Right lung (tissue), 5 donors: ENCODE measurements around the gene SLC26A2. TPM values are rescaled to one million over a fixed set of nuclear protein-coding genes. Genes with fewer than 3 reads are reported as not detected.
"Not testable (repeated sequence)": the region's sequence is repeated elsewhere in the genome, so short reads cannot be mapped to it uniquely, and the experiment has no call there.

Source experiments
- DNase-seq, 2 donors: peaks; one replicate each; pipeline ENCODE4 v3.0.0-alpha.2; 2013
- polyA plus RNA-seq, 5 donors: library from polyadenylated mRNA; unstranded; fragments of 120-200 nt; gene quantifications; one replicate each; pipeline versions ENCODE4 v1.2.1 to v1.2.3, GENCODE V29; 2013; ENCODE audit warnings: inconsistent platforms in 1 of 5, low replicate concordance in 1 of 5; ENCODE audit not compliant: insufficient read length in 5 of 5, insufficient read depth in 1 of 5

Gene SLC26A2
- polyA plus RNA-seq, 5 donors: 13.4 to 26.0 (median 20.6) TPM

DNA sequence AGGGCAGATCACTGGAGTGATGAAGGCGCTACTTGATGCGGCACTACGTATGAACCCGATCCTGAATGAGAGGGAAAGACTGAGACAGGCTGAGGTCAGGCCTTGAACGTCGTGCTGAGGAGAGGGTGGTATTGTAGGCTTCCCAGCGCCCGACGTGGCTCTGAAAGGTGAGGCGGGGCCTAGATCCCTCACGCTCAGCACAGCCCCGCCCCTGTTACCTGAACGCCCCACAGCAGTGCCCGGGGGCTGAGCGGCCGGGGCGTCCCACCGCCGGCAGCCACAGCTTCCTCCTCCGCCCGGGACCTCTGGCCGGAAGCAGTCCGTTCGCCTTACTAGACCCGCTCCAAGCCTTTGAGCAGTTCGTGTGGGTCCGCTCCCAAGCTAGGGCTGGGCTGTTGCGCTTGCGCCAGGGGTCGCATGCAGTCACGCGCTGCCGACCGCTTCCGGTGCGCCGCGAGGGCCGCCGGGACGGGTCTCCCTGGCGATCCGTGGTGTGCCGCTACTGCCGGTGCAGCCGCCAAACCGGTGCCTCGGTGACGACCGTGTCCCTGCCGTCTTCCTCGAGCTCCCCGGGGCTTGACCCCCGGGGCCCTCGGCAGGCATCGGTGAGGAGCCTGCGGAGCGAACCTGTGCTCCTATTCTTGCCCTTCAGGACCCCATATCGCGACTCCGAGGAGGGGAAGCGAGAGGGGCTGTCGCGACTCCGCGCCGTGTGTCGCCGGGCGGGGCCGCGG is 39.9 kb downstream of the SLC26A2 start, which contains the start of the genes HMGXB3 and TIGD6:
Gene HMGXB3, plus strand, starts transcription at position 484 of the 734 bp plus-strand sequence. CDS start 4,114 bp downstream, outside the sequence.
Gene TIGD6, minus strand, starts transcription at position 399 of the 734 bp plus-strand sequence. CDS start 4,306 bp downstream, outside the sequence.
- peak; percentile 93 for DNase-seq

DNA sequence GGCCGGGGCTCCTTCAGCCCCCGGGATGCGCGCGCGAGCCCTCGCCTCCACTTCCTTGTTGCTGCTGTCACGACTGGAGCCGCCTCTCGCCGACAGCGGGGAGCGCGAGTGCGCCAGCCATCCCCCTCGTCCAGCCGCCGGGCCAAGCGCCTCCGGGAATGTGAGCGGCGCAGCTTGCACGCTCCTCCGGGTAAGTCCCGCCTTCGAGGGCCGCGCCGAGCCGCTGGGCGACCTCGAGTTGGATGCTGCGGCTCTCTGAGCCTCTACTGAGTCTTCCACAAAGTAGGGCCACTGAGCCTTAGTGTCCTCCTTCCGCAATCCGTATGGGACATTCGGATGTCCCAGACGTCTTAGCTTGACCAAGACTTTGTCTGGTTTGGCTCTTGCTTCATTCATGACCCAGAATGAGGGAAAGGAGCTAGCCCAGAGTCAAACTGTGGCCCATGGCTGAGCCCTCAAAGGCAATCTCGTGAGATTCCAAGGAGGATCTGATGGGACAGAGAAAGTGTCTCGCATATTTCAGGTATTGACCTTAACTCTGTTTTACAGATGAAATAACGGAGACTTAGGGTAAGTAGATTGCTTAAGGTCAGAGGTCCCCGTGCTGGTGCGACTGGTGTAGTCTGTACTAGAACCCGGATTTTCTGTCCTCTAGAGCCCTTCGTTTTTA is 40.6 kb downstream of the SLC26A2 start:
- no peak for DNase-seq

DNA sequence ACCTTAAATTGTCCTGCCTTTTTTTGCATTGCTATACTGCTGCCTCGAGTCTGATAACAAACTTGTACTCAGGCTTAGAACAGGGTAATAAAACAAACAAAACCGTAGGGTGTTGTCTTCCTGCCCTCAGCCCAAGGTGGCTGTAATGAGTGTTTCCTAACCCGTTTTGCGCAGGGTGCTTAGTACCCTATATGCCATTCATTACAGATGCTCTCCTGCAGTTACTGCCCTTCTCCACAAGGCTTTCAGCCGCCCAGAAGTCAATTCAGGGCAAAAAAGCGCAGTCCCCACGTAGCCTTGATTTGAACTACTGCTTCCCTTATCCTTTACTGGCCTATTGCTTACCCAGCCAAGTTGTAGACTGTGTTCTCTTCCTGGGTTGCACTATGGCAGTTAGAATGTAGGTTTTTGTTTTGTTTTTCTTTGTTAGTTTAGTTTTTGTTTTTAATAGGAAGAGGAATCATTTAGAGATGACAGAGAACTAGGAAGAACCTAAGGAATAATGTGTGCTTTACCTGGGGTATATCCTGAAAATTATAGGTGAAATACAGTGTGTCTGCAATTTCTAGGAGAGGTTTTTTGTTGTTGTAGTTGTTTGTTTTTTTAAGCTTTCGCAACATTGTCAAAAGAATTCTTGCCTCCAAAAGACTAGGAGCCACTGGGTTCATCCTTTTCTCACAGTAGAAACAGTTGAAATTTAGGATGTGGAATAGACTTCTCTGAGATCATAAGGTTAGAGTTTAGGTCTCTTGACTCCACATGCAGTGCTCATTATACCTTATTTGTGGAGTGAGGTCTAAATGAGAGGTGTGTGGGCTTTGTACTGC is 41.3 kb downstream of the SLC26A2 start:
- DNase-seq: no peak

DNA sequence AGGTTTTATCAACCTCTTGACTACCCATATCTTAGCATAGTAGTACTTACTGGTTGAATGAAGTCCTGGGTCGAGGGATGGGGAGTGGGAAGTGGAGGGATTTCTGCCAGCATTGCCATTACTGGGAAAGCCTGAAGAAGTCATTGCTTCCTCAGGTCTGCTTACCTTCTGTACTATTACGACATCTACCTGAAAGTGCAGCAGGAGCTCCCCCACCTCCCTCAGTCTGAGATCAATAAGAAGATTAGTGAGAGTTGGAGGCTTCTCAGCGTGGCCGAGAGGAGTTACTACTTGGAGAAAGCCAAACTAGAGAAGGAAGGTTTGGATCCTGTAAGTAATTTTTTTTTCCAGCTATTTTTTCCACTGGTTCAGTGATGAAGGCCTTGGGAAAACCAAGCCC is 45.8 kb downstream of the SLC26A2 start:
- no peak for DNase-seq

DNA sequence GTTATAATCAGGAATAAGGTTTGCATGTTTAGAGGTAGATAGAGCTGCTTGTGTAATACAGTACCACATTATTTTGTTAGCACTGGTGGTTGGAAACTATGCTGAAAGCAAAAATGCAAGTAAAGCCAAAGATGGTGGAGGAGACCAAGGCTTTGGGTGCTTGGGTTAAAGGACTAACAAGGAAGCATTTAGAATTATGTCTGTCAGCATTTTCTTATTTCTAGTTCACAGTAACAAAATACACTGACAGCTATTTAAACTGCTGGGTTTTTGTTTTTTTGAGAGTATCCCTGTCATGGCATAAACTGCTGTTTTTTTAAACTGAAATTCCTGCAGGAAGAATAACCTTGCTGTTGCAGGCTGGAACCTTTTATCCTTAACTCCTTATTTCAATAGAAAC is 46.5 kb downstream of the SLC26A2 start:
- DNase-seq: no peak

DNA sequence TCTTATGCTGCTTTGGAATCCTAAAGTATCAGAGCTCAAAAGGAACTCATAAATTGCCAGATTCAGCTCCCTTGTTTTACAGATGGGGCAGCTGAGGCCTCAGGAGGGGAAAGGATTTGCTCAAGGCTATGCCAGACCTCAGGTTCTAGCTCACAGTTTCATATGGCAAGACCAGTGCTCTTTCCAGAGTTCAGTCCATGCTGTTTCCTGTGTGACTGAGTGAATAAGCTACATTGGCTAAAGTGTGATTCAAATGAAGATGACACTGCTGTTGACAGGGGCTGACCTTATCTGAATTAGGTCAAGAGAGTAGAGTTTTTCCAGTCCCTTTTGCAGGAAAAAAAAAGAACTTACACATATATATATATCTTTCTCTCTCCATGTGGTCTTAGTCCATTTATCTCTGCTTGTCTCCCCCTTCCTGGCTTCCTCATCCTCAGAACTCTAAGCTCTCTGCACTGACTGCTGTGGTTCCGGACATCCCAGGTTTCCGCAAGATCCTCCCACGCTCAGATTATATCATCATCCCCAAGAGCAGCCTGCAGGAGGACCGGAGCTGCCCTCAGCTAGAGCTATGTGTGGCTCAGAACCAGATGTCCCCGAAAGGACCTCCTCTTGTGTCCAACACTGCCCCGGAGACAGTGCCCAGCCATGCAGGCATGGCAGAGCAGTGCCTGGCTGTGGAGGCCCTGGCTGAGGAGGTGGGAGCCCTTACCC is 49.3 kb downstream of the SLC26A2 start:
- no peak for DNase-seq

DNA sequence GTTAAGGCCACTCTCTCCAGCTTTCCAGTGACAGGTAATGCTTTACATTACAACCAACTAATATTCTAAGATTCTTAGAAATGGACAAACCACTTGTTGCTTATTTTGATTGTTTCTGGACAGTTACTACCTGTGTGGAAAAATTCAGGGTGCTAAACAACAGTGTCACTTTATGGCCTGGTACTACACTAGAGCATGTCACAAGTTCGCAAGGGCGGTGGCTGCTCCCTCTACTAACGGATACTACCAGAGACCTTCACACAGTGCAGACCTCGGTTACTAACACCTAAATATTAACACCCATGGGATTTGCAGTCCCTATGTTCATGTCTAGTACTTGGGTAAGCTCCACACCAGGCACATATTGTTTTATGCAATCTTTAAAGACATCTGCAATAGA is 53.4 kb downstream of the SLC26A2 start:
- DNase-seq: no peak

DNA sequence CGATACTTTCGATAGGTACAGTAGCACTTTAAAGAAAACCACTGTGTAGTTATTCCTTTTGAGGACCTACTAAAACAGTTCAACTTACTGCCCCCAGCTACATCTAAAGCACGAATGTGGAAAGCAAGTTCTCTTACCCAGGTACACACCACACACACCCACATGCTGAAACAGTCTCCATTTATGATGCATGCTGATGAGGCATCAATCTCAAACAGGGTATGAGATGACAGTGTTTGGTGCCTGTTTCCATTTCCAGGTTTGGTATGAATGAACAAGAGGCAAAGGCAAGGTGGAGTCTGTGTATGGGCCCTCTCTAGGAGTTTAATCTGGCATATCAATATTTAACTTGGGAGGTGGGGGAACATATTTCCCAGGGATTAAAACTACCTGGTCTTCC is 53.9 kb downstream of the SLC26A2 start:
- DNase-seq: no peak

DNA sequence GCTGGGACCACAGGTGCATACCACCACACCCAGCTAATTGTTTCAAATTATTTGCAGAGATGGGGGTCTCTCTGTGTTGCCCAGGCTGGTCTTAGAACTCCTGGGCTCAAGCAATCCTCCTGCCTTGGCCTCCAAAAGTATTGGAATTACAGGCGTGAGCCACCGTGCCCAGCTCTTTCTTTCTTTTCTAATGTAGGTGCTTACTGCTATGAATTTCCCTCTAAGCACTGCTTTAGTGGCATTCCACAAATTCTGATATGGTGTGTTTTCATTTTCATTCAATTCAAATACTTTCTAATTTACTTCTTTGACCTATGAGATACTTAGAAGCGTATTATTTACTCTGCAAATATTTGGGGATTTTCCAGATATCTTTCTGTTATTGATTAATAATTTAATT is 54.9 kb downstream of the SLC26A2 start:
- DNase-seq: no peak

DNA sequence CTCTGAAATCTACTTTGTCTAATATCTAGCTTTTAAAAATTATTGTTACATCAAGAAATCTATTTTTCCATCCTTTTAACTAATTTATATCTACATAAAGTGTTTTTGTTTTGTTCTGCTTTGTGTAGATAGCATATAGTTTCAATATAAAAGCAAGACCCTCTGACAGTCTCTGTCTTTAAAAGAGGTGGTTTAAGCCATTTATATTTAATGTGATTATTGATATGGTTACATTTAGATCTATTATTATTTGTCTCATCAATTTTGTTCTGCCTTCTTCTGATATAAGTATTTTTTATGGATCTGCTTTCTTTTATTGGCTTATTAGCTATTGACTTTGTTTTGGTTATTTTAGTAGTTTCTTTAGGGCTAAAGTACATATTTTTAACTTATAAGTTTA is 56.0 kb downstream of the SLC26A2 start:
- no peak for DNase-seq

DNA sequence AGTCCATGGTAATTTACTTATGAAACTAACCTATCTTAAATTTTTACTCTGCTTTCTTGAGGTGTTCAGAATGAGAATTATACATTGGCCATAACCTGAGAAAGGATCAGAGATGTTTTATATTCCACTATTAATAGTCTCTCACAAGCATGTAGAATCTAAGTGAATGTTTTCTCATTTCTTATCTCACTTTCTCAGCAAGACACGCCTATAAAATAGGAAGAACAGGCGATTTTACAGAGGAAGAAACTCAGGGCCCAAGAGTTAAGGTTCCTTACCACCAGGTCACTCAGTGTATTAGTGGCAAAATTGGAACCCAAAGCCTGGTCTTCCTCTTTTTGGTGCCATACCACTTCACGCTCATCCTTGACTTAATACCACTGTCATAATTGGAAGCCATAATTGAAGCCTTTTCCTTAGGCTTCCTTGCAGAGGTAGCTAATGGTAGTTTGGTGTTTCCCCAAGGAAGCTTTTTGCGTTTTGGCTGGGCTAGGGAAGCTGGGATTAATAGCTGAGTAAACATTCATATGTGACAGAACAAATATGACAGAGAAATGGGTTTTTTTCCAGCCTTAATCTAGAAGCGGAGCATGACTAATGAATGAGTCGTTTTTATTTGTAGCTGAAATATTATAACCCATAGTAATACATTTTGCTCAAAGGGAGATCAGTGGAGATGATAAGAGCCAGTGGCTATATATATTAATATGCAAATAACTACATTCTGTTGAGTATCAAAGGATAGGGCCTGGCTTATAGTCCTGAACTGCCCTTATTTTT is 56.9 kb downstream of the SLC26A2 start:
- DNase-seq: no peak

DNA sequence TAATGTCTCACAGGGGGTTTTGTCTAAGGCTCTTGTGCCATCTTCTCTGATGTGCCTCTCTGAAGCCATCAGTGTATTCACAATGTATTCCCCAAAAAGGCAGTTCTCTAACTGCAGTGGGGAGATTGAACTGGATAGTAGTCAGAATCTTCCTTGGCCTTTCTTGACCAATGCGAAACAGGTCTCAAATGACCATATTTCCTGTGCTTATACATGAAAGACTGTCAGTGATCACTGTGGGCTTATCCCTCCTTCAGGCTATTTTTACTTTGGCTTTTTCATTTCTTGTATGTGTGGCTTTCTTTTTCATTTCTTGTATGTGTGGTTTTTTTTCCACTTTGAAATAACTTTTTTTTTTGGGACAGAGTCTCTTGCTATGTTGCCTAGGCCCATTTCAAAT is 59.7 kb downstream of the SLC26A2 start:
- no peak for DNase-seq

DNA sequence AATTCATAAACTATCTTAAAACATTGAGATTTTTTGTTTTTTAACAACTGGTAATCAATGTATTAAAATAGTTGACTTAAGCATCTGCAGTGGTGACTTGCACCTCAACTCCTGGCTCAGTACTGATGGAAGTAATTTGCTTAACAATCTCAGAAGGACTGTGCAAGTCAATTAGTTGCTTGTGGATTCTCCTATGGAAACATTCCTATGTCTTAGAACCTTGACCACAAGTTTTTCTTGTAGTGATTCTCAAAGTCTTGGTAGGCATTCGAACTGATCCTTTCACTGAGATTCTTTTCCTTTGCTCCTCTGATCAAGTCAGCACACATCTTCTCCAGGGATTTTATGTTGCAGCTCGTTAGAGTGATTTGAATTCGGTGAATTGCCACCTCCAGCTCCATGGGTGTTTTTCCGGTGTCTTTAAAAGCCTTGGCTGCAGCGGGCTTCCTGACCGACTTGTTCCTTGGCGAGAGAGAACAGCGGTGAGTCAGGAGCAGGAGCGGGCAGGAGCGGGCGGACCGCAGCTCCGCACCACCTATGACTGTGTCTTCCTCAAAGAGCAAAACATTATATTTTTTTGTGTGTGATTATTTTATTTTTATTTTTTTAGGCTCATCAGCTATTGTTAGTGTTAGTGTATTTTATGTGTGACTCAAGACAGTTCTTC is 61.1 kb downstream of the SLC26A2 start:
- DNase-seq: no peak

DNA sequence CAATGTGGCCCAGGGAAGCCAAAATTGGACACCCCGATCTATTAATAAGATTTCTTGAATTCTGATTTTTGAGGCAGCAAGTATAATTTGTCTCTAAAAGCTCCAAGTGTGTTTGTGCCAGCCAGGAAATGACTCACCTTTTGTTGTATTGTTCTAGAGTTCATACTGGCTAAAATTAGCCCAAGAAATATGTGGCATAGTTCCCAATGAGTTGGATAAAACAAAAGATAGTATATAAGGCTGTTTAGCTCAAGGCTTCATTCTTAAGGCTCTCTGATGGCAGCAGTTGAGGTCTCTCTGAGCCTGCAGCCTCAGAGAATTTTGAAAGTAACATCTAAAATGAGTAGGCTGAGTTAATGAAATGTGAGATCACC is 61.6 kb downstream of the SLC26A2 start:
- DNase-seq: no peak

DNA sequence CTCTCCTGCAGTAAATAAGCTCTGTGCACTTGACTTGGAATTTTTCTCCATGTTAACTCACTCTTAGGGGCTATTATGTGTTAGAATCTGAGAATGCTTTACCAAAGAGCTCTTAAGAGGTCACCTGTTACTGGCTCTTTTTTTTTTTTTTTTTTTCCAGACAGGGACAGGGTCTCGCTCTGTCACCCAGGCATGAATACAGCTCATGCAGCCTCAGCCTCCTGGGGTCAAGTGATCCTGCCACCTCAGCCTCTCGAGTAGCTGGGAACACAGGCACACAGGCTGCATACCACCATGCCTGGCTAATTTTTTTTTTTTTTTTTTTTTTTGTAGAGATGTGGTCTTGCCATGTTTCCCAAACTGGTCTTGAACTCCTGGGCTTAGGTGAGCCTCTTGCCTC is 62.1 kb downstream of the SLC26A2 start:
- no peak for DNase-seq

DNA sequence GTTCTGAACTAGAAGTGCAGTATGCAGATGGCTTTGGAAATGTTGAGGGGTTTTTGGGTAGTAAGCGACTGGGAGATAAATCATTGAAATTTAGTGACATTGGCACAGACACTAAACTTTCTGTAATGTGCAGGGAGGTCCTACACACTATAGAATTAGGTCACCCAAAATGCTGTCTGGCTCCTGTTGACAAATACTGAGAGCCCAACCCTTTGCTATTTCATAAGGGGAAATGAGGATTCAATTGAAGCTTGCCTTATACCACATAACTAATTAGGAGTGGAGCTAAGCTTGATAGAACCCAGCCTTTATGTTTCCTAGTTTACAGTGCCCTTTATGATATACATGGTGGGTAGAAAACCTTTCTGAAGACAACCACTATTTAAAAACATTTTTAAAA is 62.6 kb downstream of the SLC26A2 start:
- no peak for DNase-seq

DNA sequence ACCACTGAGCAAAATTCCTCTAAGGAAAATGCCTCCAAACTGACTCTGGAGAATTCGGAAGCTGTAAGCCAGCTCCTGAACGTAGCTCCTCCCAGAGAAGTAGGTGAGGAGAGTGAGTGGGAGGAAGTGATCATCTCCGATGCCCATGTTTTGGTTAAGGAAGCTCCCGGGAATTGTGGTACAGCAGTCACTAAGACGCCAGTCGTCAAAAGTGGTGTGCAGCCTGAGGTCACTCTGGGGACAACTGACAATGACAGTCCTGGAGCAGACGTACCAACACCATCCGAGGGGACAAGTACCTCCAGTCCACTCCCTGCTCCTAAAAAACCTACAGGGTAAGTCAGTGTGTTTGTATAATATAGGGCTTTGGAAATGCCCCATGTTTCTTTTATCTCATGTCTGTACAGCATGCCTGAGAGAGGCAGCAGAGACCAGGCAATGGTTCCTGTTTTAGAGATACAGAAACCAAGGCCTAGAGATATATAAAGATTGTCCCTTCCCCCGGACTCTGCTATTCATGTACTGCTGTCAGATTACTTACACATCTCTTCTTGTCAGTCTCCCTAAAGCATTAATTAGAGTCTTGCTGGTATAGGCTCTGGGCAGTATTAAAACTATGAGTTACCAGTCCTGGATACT is 63.9 kb downstream of the SLC26A2 start:
- DNase-seq: no peak

DNA sequence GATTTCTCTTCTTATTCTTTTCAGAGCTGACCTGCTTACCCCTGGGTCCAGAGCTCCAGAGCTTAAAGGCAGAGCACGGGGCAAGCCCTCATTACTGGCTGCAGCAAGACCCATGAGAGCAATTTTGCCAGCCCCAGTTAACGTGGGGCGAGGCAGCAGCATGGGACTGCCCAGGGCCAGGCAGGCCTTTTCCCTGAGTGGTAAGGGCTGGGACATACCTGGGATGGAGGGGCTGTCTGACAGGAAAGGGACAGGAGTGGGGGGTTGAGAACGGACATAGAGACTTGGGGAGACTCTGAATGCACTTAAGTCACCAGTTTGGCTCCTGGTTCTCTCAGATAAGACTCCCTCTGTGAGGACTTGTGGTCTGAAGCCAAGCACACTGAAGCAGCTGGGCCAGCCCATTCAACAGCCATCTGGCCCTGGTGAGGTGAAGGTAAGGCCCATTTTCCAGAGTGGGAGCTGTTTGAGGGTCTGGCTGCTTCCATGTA is 66.2 kb downstream of the SLC26A2 start:
- DNase-seq: no peak

DNA sequence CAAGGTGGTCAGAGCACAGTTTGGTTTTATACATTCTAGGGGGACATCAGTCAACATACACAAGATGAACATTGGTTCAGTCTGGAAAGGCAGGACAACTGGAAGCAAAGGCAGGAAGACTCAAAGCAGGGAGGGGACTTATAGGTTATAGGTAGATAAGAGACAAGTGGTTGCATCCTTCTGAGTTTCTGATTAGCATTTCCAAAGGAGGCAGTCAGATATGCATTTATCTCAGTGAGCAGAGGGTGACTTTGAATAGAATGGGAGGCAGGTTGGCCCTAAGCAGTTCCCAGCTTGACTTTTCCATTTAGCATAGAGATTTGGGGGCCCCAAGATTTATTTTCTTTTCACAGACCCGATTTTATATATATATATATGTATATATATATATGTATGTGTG is 67.5 kb downstream of the SLC26A2 start:
- not testable (repeated sequence) for DNase-seq

DNA sequence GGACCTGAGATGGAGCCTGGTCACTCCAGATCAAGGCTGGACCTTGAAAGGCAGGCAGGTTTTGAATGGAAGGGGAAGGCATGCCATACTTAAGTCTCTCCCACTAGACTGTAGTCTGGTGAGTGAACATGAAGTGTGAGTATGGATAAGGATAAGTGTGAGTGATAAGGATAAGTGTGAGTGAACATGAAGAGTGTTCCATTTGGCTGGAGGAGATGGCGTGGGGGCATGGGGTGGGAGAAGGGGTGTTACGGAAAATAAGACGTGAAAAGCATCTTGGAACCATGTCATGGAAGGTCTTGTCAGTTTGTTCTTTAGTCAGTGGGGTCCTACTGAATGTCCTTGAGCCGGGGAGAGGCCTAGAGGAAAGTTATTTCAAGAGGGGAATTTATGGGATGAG is 72.8 kb downstream of the SLC26A2 start:
- DNase-seq: no peak
